Transverse colon (tissue), 4 donors: ENCODE measurements around the gene STAC.

Experiments used
- CTCF ChIP-seq, 5 experiments: fragments of 200-600 bp in 3 of 5; fragments of 450-650 bp in 2 of 5; sonication (generic) in 3 of 5; IDR thresholded peaks; 1 replicate in 2 of 5; 2 replicates in 3 of 5; pipeline ENCODE4 v1.5.1; 2016 to 2017; ENCODE audit warnings: antibody characterized with exemption in 5 of 5, inconsistent platforms in 3 of 5, mild to moderate bottlenecking in 2 of 5, moderate library complexity in 1 of 5
- EP300 ChIP-seq: sonication (generic); formaldehyde crosslinking; IDR thresholded peaks from one replicate; pipeline ENCODE4 v1.6.1; 2017; ENCODE audit warnings: antibody characterized with exemption, low read depth
- POLR2A ChIP-seq: fragments of 450-650 bp; IDR thresholded peaks from one replicate; pipeline ENCODE4 v1.6.1; 2016; ENCODE audit warnings: antibody characterized with exemption, mild to moderate bottlenecking, moderate library complexity
- POLR2AphosphoS5 ChIP-seq, 3 donors: sonication (generic); formaldehyde crosslinking; IDR thresholded peaks; one replicate each; pipeline ENCODE4 v1.6.1; 2016; ENCODE audit warnings: antibody characterized with exemption in 3 of 3

- TF ChIP-seq CTCF (IDR thresholded peaks at IDR 0.05) (no peak), POLR2AphosphoS5 (IDR thresholded peaks at IDR 0.05) (no peak), POLR2A (no peak), EP300 (no peak)
Observed at GRCh38 chr3:36482256-36482655, 102.0 kb downstream of the STAC start.
